Islet precursor cell (in vitro differentiated cells): ENCODE measurements around the gene DIAPH2.

Experiments
- DNase-seq: peaks from one replicate; pipeline ENCODE4 v3.0.0-alpha.2; 2018

DIAPH2 gene

GRCh38 chrX:96982161-96982560 is 297.5 kb downstream of the DIAPH2 start:
- no peak for DNase-seq

- DNase-seq = no peak
Measured at GRCh38 chrX:96984538-96984937, 299.9 kb downstream of the DIAPH2 start.

- no peak for DNase-seq
Measured at GRCh38 chrX:96985046-96985445, 300.4 kb downstream of the DIAPH2 start.

GRCh38 chrX:96987228-96987627 is 302.6 kb downstream of the DIAPH2 start:
- no peak for DNase-seq

GRCh38 chrX:96989830-96990571 is 305.4 kb downstream of the DIAPH2 start:
- no peak for DNase-seq

GRCh38 chrX:96994093-96994492 is 309.5 kb downstream of the DIAPH2 start:
- DNase-seq = no peak

GRCh38 chrX:96997196-96997595 is 312.6 kb downstream of the DIAPH2 start:
- no peak for DNase-seq

- no peak for DNase-seq
Measured at GRCh38 chrX:97000682-97001368, 316.2 kb downstream of the DIAPH2 start.

GRCh38 chrX:97006167-97006566 is 321.5 kb downstream of the DIAPH2 start:
- DNase-seq = no peak

GRCh38 chrX:97009391-97009790 is 324.7 kb downstream of the DIAPH2 start:
- DNase-seq = no peak

GRCh38 chrX:97011540-97011939 is 326.9 kb downstream of the DIAPH2 start:
- no peak for DNase-seq

- DNase-seq = no peak
Measured at GRCh38 chrX:97016106-97016505, 331.5 kb downstream of the DIAPH2 start.

- no peak for DNase-seq
Measured at GRCh38 chrX:97021680-97022079, 337.0 kb downstream of the DIAPH2 start.

- DNase-seq = no peak
Measured at GRCh38 chrX:97026406-97026805, 341.8 kb downstream of the DIAPH2 start.

- DNase-seq = no peak
Measured at GRCh38 chrX:97027384-97027922, 342.8 kb downstream of the DIAPH2 start.

GRCh38 chrX:97030463-97030862 is 345.8 kb downstream of the DIAPH2 start:
- DNase-seq = no peak

GRCh38 chrX:97030947-97031346 is 346.3 kb downstream of the DIAPH2 start:
- no peak for DNase-seq

GRCh38 chrX:97039363-97040029 is 354.9 kb downstream of the DIAPH2 start:
- no peak for DNase-seq

GRCh38 chrX:97045470-97045869 is 360.8 kb downstream of the DIAPH2 start:
- DNase-seq = no peak

GRCh38 chrX:97046867-97047266 is 362.2 kb downstream of the DIAPH2 start:
- DNase-seq = no peak

- no peak for DNase-seq
Measured at GRCh38 chrX:97050392-97050791, 365.8 kb downstream of the DIAPH2 start.

GRCh38 chrX:97057349-97057909 is 372.8 kb downstream of the DIAPH2 start:
- DNase-seq = no peak

- DNase-seq = no peak
Measured at GRCh38 chrX:97060020-97060419, 375.4 kb downstream of the DIAPH2 start.
